MV-4-11 (cell line): ENCODE results near the gene COMMD3.

Experiments used
- DNase-seq: peaks from one replicate; lab custom pipeline; 2025; lab: John Stamatoyannopoulos, UW

Gene COMMD3

DNA sequence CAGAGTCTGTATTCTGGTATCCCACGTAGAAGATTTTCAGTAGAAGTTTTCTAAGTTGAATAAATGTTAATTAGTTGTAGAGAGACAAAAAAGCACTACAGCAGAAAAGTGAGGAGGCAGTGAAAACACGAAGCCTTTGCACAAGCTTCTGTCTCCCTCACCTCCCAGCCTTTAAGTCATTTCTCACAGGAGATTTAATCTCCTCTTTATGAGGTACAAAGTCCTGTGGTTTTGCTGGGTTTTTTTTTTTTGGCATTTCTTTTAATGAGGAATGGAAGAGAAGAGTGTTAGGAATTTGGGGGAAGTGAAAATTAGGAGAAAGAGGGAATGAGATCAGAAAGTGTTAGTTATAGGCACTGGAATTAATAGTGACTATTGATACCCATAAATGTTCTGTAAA is 50.6 kb downstream of the COMMD3 start:
- DNase-seq = no peak

DNA sequence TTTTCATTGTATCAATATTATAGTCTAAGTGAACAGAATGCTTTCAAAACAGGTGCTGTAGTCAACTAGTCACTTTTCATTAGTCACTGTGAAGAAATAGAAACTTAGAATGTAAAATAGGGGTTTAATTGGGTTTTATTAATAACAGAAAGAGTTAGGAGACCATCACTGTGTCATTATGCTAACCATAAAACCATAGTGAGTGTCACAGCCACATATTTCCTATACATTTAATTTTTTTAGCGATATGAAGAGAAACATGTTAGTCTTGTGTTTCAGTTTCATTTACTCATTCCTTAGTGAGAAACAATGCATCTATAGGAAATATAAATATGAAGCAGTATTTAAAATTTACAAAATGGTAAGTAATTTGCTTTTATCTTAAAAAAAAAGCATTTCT is 51.3 kb downstream of the COMMD3 start:
- DNase-seq = no peak

DNA sequence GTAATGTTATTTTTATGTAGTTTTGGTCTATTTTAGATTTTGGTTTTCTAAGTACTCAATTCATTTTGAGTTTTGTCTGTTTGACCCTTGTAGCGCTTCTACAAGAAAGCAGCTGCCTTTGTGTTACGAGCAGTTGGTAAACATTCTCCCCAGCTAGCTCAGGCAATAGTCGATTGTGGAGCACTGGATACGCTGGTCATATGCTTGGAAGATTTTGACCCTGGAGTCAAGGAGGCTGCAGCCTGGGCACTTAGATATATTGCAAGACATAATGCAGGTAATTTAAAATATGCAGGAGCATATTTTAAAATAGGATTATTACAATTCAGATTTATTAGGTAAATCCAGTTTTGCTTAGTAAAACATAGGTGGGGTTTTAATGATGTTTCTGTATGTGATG is 52.2 kb downstream of the COMMD3 start:
- DNase-seq = no peak

DNA sequence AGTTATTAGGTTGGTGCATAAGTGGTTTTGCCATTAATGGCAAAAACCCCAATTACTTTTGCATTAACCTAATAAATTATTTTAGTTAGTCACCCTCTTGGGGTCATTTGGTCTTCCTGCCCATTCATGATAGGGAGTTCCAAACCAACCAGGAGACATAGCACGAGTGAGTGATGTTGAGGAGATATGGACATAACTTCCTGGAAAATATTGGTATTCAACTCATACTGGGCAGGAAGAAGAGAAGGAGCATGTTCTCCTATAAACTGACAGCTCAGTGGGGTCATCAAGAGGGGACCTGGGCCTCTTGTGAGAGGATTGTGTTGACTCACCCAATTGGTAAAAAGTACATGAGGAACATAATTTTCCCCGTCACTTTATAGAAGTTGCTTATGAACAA is 52.8 kb downstream of the COMMD3 start:
- DNase-seq = no peak

DNA sequence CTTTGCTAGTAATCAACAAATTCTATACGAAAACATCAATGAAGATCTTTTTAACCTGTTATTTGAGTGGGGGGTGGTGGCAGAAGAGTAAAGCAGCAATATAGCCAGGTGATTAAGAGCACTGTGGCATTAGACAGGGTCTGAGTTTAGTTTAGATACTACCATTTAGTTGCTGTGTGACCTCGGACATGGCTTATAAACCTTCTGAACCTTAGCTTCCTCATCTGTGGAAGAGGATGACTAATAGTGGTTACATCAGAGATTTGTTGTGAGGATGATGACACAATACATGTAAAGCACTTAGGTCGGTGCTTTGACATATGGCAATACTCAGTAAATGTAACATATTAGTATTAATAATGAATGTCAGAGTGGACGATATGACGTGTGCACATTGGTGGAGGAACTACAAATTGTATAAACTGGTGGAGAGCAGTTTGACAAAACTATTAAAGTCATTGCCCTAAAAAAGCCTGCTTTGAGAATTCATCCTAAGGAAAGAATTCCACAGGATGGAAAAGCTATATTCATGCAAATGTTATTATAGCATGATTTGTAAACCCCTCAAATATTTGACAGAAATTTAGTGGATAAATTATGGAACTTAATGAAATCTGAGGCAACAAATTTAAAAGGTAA is 53.4 kb downstream of the COMMD3 start:
- DNase-seq = peak; percentile 95
